Smooth muscle cell (in vitro differentiated cells): ENCODE data around the gene MPP3. TPM values are rescaled to one million over a fixed set of nuclear protein-coding genes. Genes with fewer than 3 reads are reported as not detected.

ENCODE experiments used
- DNase-seq: peaks from one replicate; lab custom pipeline; 2025; ENCODE audit not compliant: unreplicated experiment; lab: John Stamatoyannopoulos, UW
- H2AFZ ChIP-seq: fragments of 200-600 bp; sonication (generic); 2 replicates; pipeline ENCODE4 v1.6.0; 2016; ENCODE audit warnings: antibody characterized with exemption, low read depth, mild to moderate bottlenecking
- H3F3A ChIP-seq: fragments of 200-600 bp; sonication (generic); 2 replicates; pipeline ENCODE4 v1.6.0; 2017; ENCODE audit warnings: antibody characterized with exemption, low read depth
- H3K27ac ChIP-seq: fragments of 200-600 bp; sonication (generic); 2 replicates; pipeline ENCODE4 v1.5.1; 2016; ENCODE audit warnings: low read depth, mild to moderate bottlenecking
- H3K27me3 ChIP-seq: fragments of 200-600 bp; sonication (generic); 2 replicates; pipeline ENCODE4 v1.6.1; 2016; ENCODE audit warnings: low read depth, mild to moderate bottlenecking
- H3K36me3 ChIP-seq: fragments of 200-600 bp; sonication (generic); 2 replicates; pipeline ENCODE4 v1.5.1; 2016; ENCODE audit warnings: low read depth
- H3K4me1 ChIP-seq: fragments of 200-600 bp; sonication (generic); 2 replicates; pipeline ENCODE4 v1.5.1; 2016; ENCODE audit warnings: low read depth
- H3K4me2 ChIP-seq: fragments of 200-600 bp; sonication (generic); 2 replicates; pipeline ENCODE4 v1.6.0; 2016; ENCODE audit warnings: mild to moderate bottlenecking
- H3K4me3 ChIP-seq: fragments of 200-600 bp; sonication (generic); 2 replicates; pipeline ENCODE4 v1.5.1; 2016; ENCODE audit warnings: mild to moderate bottlenecking
- H3K79me2 ChIP-seq: fragments of 200-600 bp; sonication (generic); 2 replicates; pipeline ENCODE4 v1.6.0; 2016; ENCODE audit warnings: low read depth, mild to moderate bottlenecking
- H3K9ac ChIP-seq: fragments of 200-600 bp; sonication (generic); 2 replicates; pipeline ENCODE4 v1.6.0; 2016; ENCODE audit warnings: low read depth
- H3K9me3 ChIP-seq: fragments of 200-600 bp; sonication (generic); replicated peaks from 2 replicates; pipeline ENCODE4 v1.5.1; 2016; ENCODE audit warnings: low read depth
- H4K20me1 ChIP-seq: fragments of 200-600 bp; sonication (generic); 2 replicates; pipeline ENCODE4 v1.6.0; 2016; ENCODE audit warnings: low read depth
- CTCF ChIP-seq: fragments of 200-600 bp; sonication (generic); IDR thresholded peaks from 2 replicates; pipeline ENCODE4 v1.5.1; 2017; ENCODE audit warnings: borderline replicate concordance, mild to moderate bottlenecking, antibody characterized with exemption; ENCODE audit not compliant: insufficient read depth, poor library complexity, severe bottlenecking
- WGBS: methylation state at CpG from one replicate; pipeline ENCODE4 v1.1.7; 2016; ENCODE audit warnings: low lambda C conversion rate; 5-methylcytosine and 5-hydroxymethylcytosine counted together
- polyA plus RNA-seq: library from polyadenylated mRNA; unstranded; fragments of >200 nt; fragmentation: Nextera tagmentation; extraction: Ambion mirVana; gene quantifications from 2 replicates; pipeline ENCODE4 v1.2.1, GENCODE V29; 2016
- total RNA-seq: library from RNA; depleted of rRNA; stranded (reverse); fragments of >200 nt; gene quantifications from 2 replicates; pipeline ENCODE4 v1.2.3, GENCODE V29; 2014

MPP3 gene, protein sequence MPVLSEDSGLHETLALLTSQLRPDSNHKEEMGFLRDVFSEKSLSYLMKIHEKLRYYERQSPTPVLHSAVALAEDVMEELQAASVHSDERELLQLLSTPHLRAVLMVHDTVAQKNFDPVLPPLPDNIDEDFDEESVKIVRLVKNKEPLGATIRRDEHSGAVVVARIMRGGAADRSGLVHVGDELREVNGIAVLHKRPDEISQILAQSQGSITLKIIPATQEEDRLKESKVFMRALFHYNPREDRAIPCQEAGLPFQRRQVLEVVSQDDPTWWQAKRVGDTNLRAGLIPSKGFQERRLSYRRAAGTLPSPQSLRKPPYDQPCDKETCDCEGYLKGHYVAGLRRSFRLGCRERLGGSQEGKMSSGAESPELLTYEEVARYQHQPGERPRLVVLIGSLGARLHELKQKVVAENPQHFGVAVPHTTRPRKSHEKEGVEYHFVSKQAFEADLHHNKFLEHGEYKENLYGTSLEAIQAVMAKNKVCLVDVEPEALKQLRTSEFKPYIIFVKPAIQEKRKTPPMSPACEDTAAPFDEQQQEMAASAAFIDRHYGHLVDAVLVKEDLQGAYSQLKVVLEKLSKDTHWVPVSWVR
- total RNA-seq: 6.7 and 11.6 TPM in 2 replicates
- 7.7 and 8.1 TPM in 2 replicates for polyA plus RNA-seq

DNA sequence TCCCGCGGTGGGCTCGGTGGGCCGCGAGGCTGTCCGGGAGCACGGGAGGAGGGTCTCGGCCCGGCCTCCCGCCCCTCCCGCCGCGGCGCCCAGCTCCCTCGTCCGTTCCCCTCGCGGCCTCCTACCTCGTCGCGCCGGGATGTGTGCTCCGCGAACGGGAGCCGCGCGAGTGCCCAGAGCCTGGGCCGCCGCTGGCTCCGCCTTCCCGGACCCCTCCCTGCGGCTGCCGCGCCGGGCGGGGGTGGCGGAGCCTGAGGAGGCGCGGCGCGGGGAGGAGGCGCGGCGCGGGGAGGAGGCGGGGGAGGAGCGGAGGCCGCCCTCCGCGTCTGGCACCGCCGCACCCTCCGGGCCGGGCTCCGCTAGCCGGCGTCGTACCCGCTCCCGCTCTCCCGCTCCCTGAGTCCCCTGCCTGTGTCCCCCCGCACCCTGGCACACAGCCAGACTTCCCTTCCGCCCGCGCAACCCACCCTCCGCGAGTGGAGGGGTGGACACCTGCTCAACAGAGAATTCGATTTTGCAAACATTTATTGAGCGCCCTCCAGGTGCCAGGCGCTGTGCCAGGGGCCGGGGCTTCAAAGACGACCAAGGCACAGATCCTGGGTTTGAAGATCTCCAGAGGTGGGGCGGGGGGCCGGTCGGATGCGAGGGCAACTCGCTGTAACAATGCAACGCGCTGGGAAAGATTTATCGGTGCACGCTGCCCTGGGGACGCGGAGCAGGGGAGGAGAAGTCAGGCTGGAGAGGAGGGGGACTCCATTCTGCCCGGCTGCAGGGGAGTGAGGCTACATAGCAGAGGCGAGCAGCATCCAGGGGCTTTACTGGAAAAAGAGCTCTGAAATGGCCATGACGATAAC, at the start of gene MPP3:
Gene MPP3 (minus strand): TSS at position 171 of the 854 bp plus-strand sequence. CDS start 1,240 bp downstream, outside the sequence.
- Histone ChIP-seq H3K9me3 (no peaks in the 10 kb centered on the region), H3K4me2 (peak within 1 kb of the TSS; percentile 94), H3K4me1 (peaks cover 6% of the 10 kb centered on the region), H3K27ac (no peak within 1 kb of the TSS), H4K20me1 (peaks cover 7% of the 10 kb centered on the region), H3K9ac (peak within 1 kb of the TSS; percentile 68), H3F3A (no peaks in the 10 kb centered on the region), H3K36me3 (no peaks in the 10 kb centered on the region), H3K79me2 (no peaks in the 10 kb centered on the region), H3K27me3 (no peaks in the 10 kb centered on the region), H3K4me3 (peak within 1 kb of the TSS; percentile 79), H2AFZ (peak within 1 kb of the TSS; percentile 48)
- peak; percentile 52 for DNase-seq
- TF ChIP-seq CTCF: no peak
- 6% methylated on average over 29 of the region's 87 CpGs for WGBS

DNA sequence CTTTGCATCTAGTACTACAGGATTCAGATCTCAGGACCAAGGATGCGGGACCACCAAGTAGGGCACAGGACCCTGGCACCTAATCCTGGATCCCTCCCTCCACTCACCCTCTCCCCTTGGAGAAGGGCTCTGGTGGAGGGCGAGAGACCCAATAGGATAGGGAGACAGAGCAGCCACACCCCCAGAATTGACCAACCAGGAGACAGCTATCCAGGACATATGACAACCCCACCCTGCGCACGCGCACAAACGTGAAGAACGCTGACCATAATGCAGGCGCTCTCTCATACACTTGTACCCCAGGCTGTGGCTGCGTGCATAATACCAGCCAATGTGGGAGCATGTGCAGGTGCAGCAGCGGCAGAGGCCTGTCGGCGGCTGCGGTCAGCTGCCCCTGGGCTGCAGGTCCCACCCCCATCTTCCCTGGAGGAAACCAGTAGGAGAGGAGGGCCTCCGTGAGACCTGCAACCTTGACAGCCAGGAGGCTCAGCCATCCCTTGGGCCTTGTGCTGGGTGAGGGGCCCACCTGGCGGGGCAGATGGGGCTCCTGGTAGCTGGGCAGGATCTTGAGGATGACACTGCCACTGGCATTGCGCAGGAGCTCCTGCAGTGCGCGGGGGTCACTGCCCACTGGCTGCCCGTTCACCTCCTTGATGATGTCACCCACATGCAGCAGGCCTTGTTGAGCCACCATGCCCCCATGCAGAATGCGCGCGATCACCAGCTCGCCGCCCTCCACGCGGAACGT, 49.0 kb upstream of the MPP3 start:
- no peak overlapping the region for H3K27ac ChIP-seq
- H3F3A ChIP-seq: no peaks in the 10 kb centered on the region
- H3K4me1 ChIP-seq: no peaks in the 10 kb centered on the region
- no peak for DNase-seq
- 92% methylated on average over 27 of the region's 27 CpGs for WGBS
- no peak overlapping the region for H3K9ac ChIP-seq
- no peaks in the 10 kb centered on the region for H3K36me3 ChIP-seq
- no peaks in the 10 kb centered on the region for H3K79me2 ChIP-seq
- H3K4me2 ChIP-seq: no peak overlapping the region
- H3K4me3 ChIP-seq: no peak overlapping the region
- no peak for TF ChIP-seq CTCF
- H2AFZ ChIP-seq: no peak overlapping the region
- no peaks in the 10 kb centered on the region for H3K9me3 ChIP-seq
- no peaks in the 10 kb centered on the region for H3K27me3 ChIP-seq
- peaks cover 12% of the 10 kb centered on the region for H4K20me1 ChIP-seq

GRCh38 chr17:43881181-43881580, 48.2 kb upstream of the MPP3 start:
- WGBS: 93% methylated on average over 12 of the region's 12 CpGs
- Histone ChIP-seq H4K20me1 (peaks cover 10% of the 10 kb centered on the region), H3F3A (no peaks in the 10 kb centered on the region), H3K4me3 (no peak overlapping the region), H2AFZ (no peak overlapping the region), H3K9ac (no peak overlapping the region), H3K79me2 (no peaks in the 10 kb centered on the region), H3K4me2 (no peak overlapping the region), H3K27me3 (no peaks in the 10 kb centered on the region), H3K4me1 (no peaks in the 10 kb centered on the region), H3K36me3 (no peaks in the 10 kb centered on the region), H3K9me3 (no peaks in the 10 kb centered on the region), H3K27ac (no peak overlapping the region)
- TF ChIP-seq CTCF: no peak
- no peak for DNase-seq
